Measurements from ENCODE around the gene ABHD14A.

GRCh38 chr3:51966016-51966415 lies 8.8 kb upstream of the ABHD14A start:
- TF ChIP-seq, protein P1, sequence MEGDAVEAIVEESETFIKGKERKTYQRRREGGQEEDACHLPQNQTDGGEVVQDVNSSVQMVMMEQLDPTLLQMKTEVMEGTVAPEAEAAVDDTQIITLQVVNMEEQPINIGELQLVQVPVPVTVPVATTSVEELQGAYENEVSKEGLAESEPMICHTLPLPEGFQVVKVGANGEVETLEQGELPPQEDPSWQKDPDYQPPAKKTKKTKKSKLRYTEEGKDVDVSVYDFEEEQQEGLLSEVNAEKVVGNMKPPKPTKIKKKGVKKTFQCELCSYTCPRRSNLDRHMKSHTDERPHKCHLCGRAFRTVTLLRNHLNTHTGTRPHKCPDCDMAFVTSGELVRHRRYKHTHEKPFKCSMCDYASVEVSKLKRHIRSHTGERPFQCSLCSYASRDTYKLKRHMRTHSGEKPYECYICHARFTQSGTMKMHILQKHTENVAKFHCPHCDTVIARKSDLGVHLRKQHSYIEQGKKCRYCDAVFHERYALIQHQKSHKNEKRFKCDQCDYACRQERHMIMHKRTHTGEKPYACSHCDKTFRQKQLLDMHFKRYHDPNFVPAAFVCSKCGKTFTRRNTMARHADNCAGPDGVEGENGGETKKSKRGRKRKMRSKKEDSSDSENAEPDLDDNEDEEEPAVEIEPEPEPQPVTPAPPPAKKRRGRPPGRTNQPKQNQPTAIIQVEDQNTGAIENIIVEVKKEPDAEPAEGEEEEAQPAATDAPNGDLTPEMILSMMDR (conservative IDR thresholded peaks at IDR 0.05 in 1 of 2, IDR thresholded peaks at IDR 0.05 in 1 of 2; ENCODE audit: low read depth in 1 of 2, low read length in 2 of 2) = no peak
- no peak for TF ChIP-seq EZH2 (IDR thresholded peaks at IDR 0.05; ENCODE audit: low read length, missing control alignments)

Data from fibroblast of lung (primary cell).